Stomach (tissue), 4 donors: ENCODE data around the gene ADGRF3.
"Not testable (repeated sequence)": the region's sequence is repeated elsewhere in the genome, so short reads cannot be mapped to it uniquely, and the experiment has no call there.

ENCODE experiments used
- CTCF ChIP-seq, 7 experiments: fragments of 450-650 bp in 4 of 7; fragments of 200-600 bp in 3 of 7; sonication (generic) in 3 of 7; IDR thresholded peaks; one replicate each; pipeline ENCODE4 v1.5.1; 2016 to 2019; ENCODE audit warnings: antibody characterized with exemption in 7 of 7, control low read depth in 2 of 7, mild to moderate bottlenecking in 1 of 7
- POLR2A ChIP-seq, 4 donors: fragments of 450-650 bp; IDR thresholded peaks; one replicate each; pipeline ENCODE4 v1.6.1; 2016; ENCODE audit warnings: antibody characterized with exemption in 4 of 4, control low read depth in 2 of 4, mild to moderate bottlenecking in 1 of 4, moderate library complexity in 1 of 4

- TF ChIP-seq CTCF, POLR2A (IDR thresholded peaks at IDR 0.05): not testable (repeated sequence)
Measured at GRCh38 chr2:26268670-26269385, 77.8 kb downstream of the ADGRF3 start.
